Fibroblast of lung (primary cell): ENCODE data around the gene MEGF10. TPM values are rescaled to one million over a fixed set of nuclear protein-coding genes. Genes with fewer than 3 reads are reported as not detected.

Experiments
- DNase-seq, 2 donors: peaks; one replicate each; pipeline versions ENCODE4 v3.0.0 to v3.0.0-alpha.2; 2010; ENCODE audit warnings: low read depth in 2 of 2
- H2AFZ ChIP-seq: 2 replicates; pipeline ENCODE4 v1.5.1; 2012; ENCODE audit warnings: low read length, control low read depth, inconsistent platforms
- H3K27ac ChIP-seq: 2 replicates; pipeline ENCODE4 v1.5.1; 2011; ENCODE audit warnings: low read length, control low read depth; ENCODE audit not compliant: insufficient read depth
- H3K27me3 ChIP-seq: 2 replicates; pipeline ENCODE4 v1.5.1; 2011; ENCODE audit warnings: mild to moderate bottlenecking, low read length; ENCODE audit not compliant: control insufficient read depth, insufficient read depth
- H3K36me3 ChIP-seq: 2 replicates; pipeline ENCODE4 v1.5.1; 2011; ENCODE audit warnings: low read length; ENCODE audit not compliant: control insufficient read depth, insufficient read depth
- H3K4me1 ChIP-seq: 2 replicates; pipeline ENCODE4 v1.5.1; 2011; ENCODE audit warnings: low read length; ENCODE audit not compliant: control insufficient read depth, insufficient read depth; ENCODE audit errors: extremely low read depth
- H3K4me2 ChIP-seq: 2 replicates; pipeline ENCODE4 v1.5.1; 2011; ENCODE audit warnings: low read length, control low read depth; ENCODE audit not compliant: insufficient read depth; ENCODE audit errors: extremely low read depth
- H3K4me3 ChIP-seq, 4 experiments: fragments of 200-600 bp in 1 of 4; sonication (generic) in 1 of 4; replicated peaks in 1 of 4; 2 replicates each; pipeline ENCODE4 v1.5.1; 2011 to 2016; ENCODE audit warnings: low read length in 4 of 4, low read depth in 3 of 4, mild to moderate bottlenecking in 3 of 4, control low read depth in 2 of 4, inconsistent platforms in 1 of 4, mixed read lengths in 1 of 4; ENCODE audit not compliant: insufficient read depth in 1 of 4; ENCODE audit errors: control extremely low read depth in 1 of 4
- H3K79me2 ChIP-seq: 2 replicates; pipeline ENCODE4 v1.5.1; 2012; ENCODE audit warnings: mild to moderate bottlenecking, low read length, inconsistent platforms; ENCODE audit not compliant: control insufficient read depth, insufficient read depth
- H3K9ac ChIP-seq: 2 replicates; pipeline ENCODE4 v1.5.1; 2011; ENCODE audit warnings: mild to moderate bottlenecking, low read length, control low read depth; ENCODE audit not compliant: insufficient read depth
- H3K9me3 ChIP-seq: 2 replicates; pipeline ENCODE4 v1.5.1; 2012; ENCODE audit warnings: low read depth, low read length; ENCODE audit not compliant: control insufficient read depth, insufficient read depth
- H4K20me1 ChIP-seq: 2 replicates; pipeline ENCODE4 v1.5.1; 2011; ENCODE audit warnings: low read length; ENCODE audit not compliant: control insufficient read depth, insufficient read depth; ENCODE audit errors: extremely low read depth
- CTCF ChIP-seq, 2 donors: IDR thresholded peaks in 1 of 2; conservative IDR thresholded peaks in 1 of 2; 1 replicate in 1 of 2; 2 replicates in 1 of 2; pipeline ENCODE4 v1.5.1; 2011 to 2012; ENCODE audit warnings: low read length in 2 of 2, control low read depth in 1 of 2, inconsistent platforms in 1 of 2, low read depth in 1 of 2, mild to moderate bottlenecking in 1 of 2
- EZH2 ChIP-seq: IDR thresholded peaks from 2 replicates; pipeline ENCODE4 v1.5.1; 2012; ENCODE audit warnings: low read length, control low read depth, mild to moderate bottlenecking; ENCODE audit errors: missing control alignments
- polyA plus RNA-seq, 2 donors: library from polyadenylated mRNA; depleted of rRNA in 1 of 2; stranded (reverse) in 1 of 2; unstranded in 1 of 2; fragments of >200 nt; gene quantifications; 2 replicates each; pipeline ENCODE4 v1.2.1, GENCODE V29; 2011 to 2012; ENCODE audit warnings: missing spikeins in 1 of 2
- total RNA-seq: library from RNA; depleted of rRNA; stranded (reverse); fragments of >200 nt; gene quantifications from 2 replicates; pipeline ENCODE4 v1.2.1, GENCODE V29; 2014

Gene MEGF10
- total and polyA plus RNA-seq, 2 donors (not counting 1 experiment from before 2014, with no cell fraction given), result under 0.01 to 0.02 TPM

GRCh38 chr5:127324756-127325155 lies 34.2 kb downstream of the MEGF10 start:
- Histone ChIP-seq H3K79me2 (no peaks in the 10 kb centered on the region), H3K4me3 (no peak overlapping the region), H4K20me1 (no peaks in the 10 kb centered on the region), H3K4me2 (no peak overlapping the region), H3K27me3 (no peaks in the 10 kb centered on the region), H2AFZ (no peak overlapping the region), H3K9ac (no peak overlapping the region), H3K36me3 (no peaks in the 10 kb centered on the region), H3K27ac (no peak overlapping the region), H3K4me1 (no peaks in the 10 kb centered on the region), H3K9me3 (no peaks in the 10 kb centered on the region)
- TF ChIP-seq EZH2 (no peak), CTCF (conservative IDR thresholded peaks at IDR 0.05 in 1 of 2, IDR thresholded peaks at IDR 0.05 in 1 of 2; ENCODE audit: low read depth in 1 of 2, low read length in 2 of 2) (no peak)
- no peak for DNase-seq

- H3K27me3 ChIP-seq, result no peaks in the 10 kb centered on the region
- no peaks in the 10 kb centered on the region for H3K36me3 ChIP-seq
- H3K9me3 ChIP-seq, result no peaks in the 10 kb centered on the region
- H3K79me2 ChIP-seq, result no peaks in the 10 kb centered on the region
- no peak for DNase-seq
- no peak overlapping the region for H2AFZ ChIP-seq
- TF ChIP-seq EZH2 (no peak), CTCF (conservative IDR thresholded peaks at IDR 0.05 in 1 of 2, IDR thresholded peaks at IDR 0.05 in 1 of 2; ENCODE audit: low read depth in 1 of 2, low read length in 2 of 2) (no peak)
- H4K20me1 ChIP-seq, result no peaks in the 10 kb centered on the region
- H3K4me3 ChIP-seq, result no peak overlapping the region
- no peak overlapping the region for H3K4me2 ChIP-seq
- H3K27ac ChIP-seq, result no peak overlapping the region
- H3K9ac ChIP-seq, result no peak overlapping the region
- no peaks in the 10 kb centered on the region for H3K4me1 ChIP-seq
Observed at GRCh38 chr5:127326431-127326830, 35.8 kb downstream of the MEGF10 start.

GRCh38 chr5:127326976-127327755 lies 36.6 kb downstream of the MEGF10 start:
- DNase-seq, result no peak
- H3K4me3 ChIP-seq, result no peak overlapping the region
- no peaks in the 10 kb centered on the region for H4K20me1 ChIP-seq
- no peak overlapping the region for H3K9ac ChIP-seq
- no peaks in the 10 kb centered on the region for H3K79me2 ChIP-seq
- no peak overlapping the region for H3K4me2 ChIP-seq
- no peaks in the 10 kb centered on the region for H3K27me3 ChIP-seq
- no peak overlapping the region for H2AFZ ChIP-seq
- no peak overlapping the region for H3K27ac ChIP-seq
- no peaks in the 10 kb centered on the region for H3K9me3 ChIP-seq
- no peaks in the 10 kb centered on the region for H3K4me1 ChIP-seq
- TF ChIP-seq CTCF (conservative IDR thresholded peaks at IDR 0.05 in 1 of 2, IDR thresholded peaks at IDR 0.05 in 1 of 2; ENCODE audit: low read depth in 1 of 2, low read length in 2 of 2), result no peak
- no peak for TF ChIP-seq EZH2
- no peaks in the 10 kb centered on the region for H3K36me3 ChIP-seq
